ENCODE measurements around the gene NKAPD1. TPM values are rescaled to one million over a fixed set of nuclear protein-coding genes. Genes with fewer than 3 reads are reported as not detected.
"Not testable (repeated sequence)": the region's sequence is repeated elsewhere in the genome, so short reads cannot be mapped to it uniquely, and the experiment has no call there.

NKAPD1 gene, protein sequence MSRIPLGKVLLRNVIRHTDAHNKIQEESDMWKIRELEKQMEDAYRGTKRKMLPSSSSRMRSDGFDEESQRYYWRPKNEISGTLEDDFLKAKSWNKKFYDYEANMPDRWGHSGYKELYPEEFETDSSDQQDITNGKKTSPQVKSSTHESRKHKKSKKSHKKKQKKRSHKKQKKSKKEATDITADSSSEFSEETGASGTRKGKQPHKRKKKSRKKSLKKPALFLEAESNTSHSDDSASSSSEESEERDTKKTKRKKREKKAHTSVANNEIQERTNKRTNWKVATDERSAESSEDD
- total RNA-seq: 10 to 100 TPM in 2 of 4 donors, 1 to 10 TPM in 2; 3.0 to 24.0 (median 8.7) TPM

DNA sequence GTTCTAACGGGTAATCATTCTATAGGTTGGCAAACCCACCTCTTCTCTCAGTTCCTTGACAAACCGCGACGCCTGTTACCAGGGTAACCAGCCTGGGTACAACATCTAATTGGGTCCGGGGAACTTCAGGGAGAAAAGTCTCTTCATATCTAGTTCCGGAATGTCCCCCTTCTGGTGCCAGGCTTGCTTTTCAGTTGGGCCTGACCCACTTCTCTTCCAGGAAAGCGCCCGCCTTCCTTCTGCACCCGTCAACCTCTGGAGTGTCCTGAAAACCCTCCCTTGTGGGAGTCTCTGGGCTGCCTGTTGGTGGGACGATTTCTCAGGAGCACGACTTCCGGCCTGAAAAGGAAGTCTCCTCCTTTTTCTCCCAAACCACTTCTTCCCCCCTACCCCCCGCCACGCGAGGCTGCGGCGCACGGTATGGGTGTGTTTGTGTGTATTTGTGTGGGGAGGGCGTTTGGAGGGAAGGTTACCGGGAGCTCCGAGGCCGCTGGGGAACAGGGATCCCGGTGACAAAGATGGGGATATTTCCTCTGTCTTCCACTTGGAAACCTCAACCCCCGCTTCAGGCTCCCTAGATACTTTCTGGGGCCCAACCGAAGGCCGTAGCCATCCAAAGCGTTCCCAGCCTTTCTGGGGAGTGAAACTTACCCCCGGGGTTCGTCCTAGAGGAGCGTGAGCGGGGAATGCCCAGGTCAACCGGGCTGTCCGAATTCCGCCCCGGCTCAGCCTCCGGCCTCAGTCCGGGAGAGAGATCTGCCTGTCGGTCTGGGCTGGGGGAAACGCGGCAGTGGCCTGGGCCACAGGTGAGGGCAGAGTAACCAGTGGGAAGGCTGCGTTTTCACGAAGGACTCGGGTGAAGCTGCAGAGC lies at the start of gene NKAPD1, which contains the start of gene PIH1D2:
NKAPD1 (plus strand) TSS at position 359 of the 871 bp plus-strand sequence. CDS start 1,276 bp downstream, outside the sequence.
PIH1D2 (minus strand) TSS at position 77 of the 871 bp plus-strand sequence. CDS start 843 bp downstream, outside the sequence.
- TF ChIP-seq POLR2A (IDR thresholded peaks at IDR 0.05) (peak; percentile 32), POLR2AphosphoS5 (IDR thresholded peaks at IDR 0.05) (peak; percentile 10 to 64 (median 58)), EP300 (IDR thresholded peaks at IDR 0.05; ENCODE audit: low read depth) (no peak)
- TF ChIP-seq, protein P1, sequence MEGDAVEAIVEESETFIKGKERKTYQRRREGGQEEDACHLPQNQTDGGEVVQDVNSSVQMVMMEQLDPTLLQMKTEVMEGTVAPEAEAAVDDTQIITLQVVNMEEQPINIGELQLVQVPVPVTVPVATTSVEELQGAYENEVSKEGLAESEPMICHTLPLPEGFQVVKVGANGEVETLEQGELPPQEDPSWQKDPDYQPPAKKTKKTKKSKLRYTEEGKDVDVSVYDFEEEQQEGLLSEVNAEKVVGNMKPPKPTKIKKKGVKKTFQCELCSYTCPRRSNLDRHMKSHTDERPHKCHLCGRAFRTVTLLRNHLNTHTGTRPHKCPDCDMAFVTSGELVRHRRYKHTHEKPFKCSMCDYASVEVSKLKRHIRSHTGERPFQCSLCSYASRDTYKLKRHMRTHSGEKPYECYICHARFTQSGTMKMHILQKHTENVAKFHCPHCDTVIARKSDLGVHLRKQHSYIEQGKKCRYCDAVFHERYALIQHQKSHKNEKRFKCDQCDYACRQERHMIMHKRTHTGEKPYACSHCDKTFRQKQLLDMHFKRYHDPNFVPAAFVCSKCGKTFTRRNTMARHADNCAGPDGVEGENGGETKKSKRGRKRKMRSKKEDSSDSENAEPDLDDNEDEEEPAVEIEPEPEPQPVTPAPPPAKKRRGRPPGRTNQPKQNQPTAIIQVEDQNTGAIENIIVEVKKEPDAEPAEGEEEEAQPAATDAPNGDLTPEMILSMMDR (IDR thresholded peaks at IDR 0.05): peak in 2 of 5 experiments; percentile 25 to 31
- Histone ChIP-seq H3K27ac (peak within 1 kb of the TSS; percentile 86 to 90 (median 90)), H3K4me1 (peaks cover 8 to 22% (median 15%) of the 10 kb centered on the region in 4 donors), H3K4me3 (peak within 1 kb of the TSS; percentile 55 to 83 (median 71)), H3K36me3 (peaks cover 0 to 12% (median 4%) of the 10 kb centered on the region in 4 donors), H3K9me3 (no peaks in the 10 kb centered on the region), H3K27me3 (no peaks in the 10 kb centered on the region)
- in situ Hi-C loops (cut with MboI; ENCODE audit: low pct_ligation_motif_present in 1 of 4, low pct_unique_long_range_greater_than_20kb in 1 of 4, low sequenced_read_pairs in 3 of 4) (loop anchor here in 1 of 4 donors (10.0 kb wide), 1 partner anchor 139 kb away; the partner anchor contains the start of gene DIXDC1), intact Hi-C loops (cut with DNase I; ENCODE audit: low total_unique reads) (no loop called here)
- 0% methylated on average over 3 to 39 of the region's 43 CpGs for WGBS, 2 donors (ENCODE audit: low coverage in 1 of 2)
- DNase-seq: peak; percentile 79

DNA sequence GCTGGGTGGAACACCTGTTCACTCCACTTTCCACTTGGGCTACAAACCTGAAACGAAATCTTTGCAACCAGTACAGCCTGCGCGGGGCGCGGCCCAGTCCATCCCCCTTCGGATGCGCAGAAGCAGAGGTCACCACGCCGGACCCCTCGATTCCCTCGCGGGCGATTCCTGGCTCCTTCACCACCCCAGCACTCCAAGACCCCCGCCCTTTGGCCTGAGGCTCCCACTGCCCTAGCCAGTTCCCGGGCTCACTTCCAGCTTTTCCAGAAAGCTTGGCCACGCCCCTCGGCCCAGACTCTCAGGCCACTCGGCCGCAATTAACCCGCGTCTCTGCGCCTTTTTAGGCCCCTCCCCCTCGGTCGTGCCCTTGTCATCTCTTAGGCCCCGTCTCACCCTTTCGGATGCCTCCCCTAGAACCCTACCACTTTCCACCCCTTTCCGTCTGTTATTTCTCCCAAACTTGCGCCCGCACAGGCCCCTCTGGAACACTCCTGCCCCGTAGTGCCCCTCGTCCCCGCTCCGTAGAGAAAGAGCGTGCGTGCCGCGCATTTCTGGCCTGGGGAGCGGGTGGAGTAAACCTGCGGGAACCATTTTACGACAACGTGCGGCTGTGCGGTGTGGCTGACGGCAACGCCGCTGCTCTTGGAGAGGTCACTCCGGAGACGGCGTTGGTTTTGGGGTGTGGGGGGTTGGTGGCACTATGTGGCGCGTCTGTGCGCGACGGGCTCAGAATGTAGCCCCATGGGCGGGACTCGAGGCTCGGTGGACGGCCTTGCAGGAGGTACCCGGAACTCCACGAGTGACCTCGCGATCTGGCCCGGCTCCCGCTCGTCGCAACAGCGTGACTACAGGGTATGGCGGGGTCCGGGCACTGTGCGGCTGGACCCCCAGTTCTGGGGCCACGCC lies 49.1 kb upstream of the NKAPD1 start, which contains the start of gene DLAT:
DLAT (plus strand) TSS at position 636 of the 906 bp plus-strand sequence; CDS start at position 701, 65 bp downstream.
- H3K4me3 ChIP-seq: peak within 1 kb of the TSS; percentile 69 to 96 (median 78)
- no peaks in the 10 kb centered on the region for H3K27me3 ChIP-seq
- TF ChIP-seq POLR2A (IDR thresholded peaks at IDR 0.05): peak; percentile 83
- no peak for TF ChIP-seq EP300 (IDR thresholded peaks at IDR 0.05; ENCODE audit: low read depth)
- peak; percentile 50 to 83 (median 77) for TF ChIP-seq POLR2AphosphoS5 (IDR thresholded peaks at IDR 0.05)
- TF ChIP-seq, protein P1 (IDR thresholded peaks at IDR 0.05): peak in 1 of 5 experiments; percentile 2
- H3K27ac ChIP-seq: peak within 1 kb of the TSS; percentile 92 to 97 (median 94)
- H3K9me3 ChIP-seq: no peaks in the 10 kb centered on the region
- in situ Hi-C loops (cut with MboI; ENCODE audit: low pct_ligation_motif_present in 1 of 4, low pct_unique_long_range_greater_than_20kb in 1 of 4, low sequenced_read_pairs in 3 of 4): no loop called here
- H3K4me1 ChIP-seq: peaks cover 6 to 24% (median 10%) of the 10 kb centered on the region in 4 donors
- intact Hi-C loops (cut with DNase I; ENCODE audit: low total_unique reads): no loop called here
- peaks cover 0 to 22% (median 8%) of the 10 kb centered on the region in 4 donors for H3K36me3 ChIP-seq
- WGBS, 2 donors (ENCODE audit: low coverage in 1 of 2): 0 to 1% methylated on average over 15 to 68 of the region's 71 CpGs
- peak; percentile 93 for DNase-seq

DNA sequence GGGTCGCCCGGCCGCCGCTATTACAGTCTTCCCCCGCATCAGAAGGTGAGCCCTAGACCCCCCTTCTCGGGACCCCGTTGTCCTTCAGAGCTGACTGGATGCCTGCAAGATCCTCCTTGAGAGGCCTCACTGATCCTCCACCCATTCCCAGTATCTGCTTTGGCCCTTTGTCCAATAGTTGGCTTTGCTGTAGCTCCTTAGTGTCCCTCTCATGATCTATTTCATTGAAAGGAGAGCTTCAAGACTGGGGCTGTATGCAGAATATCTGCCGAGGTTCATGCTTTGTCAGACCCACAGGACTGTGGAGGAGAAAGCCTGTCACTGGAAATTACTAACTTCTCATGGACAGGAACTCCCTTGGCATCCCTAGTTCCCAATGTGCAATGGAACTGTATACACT lies 48.4 kb upstream of the NKAPD1 start:
- WGBS, 2 donors (ENCODE audit: low coverage in 1 of 2): 3% methylated on average over 8 of the region's 8 CpGs; no CpG with 5 or more reads in 1 of the 2 donors
- Histone ChIP-seq H3K4me1 (peaks cover 6 to 24% (median 10%) of the 10 kb centered on the region in 4 donors), H3K27ac (peak overlapping the region; percentile 92 to 97 (median 94)), H3K9me3 (no peaks in the 10 kb centered on the region), H3K27me3 (no peaks in the 10 kb centered on the region), H3K36me3 (peaks cover 0 to 29% (median 11%) of the 10 kb centered on the region in 4 donors), H3K4me3 (peak overlapping the region; percentile 69 to 96 (median 78))
- DNase-seq: no peak
- intact Hi-C loops (cut with DNase I; ENCODE audit: low total_unique reads): no loop called here
- TF ChIP-seq POLR2AphosphoS5 (IDR thresholded peaks at IDR 0.05) (no peak), POLR2A (IDR thresholded peaks at IDR 0.05) (no peak), EP300 (IDR thresholded peaks at IDR 0.05; ENCODE audit: low read depth) (no peak)
- TF ChIP-seq, protein P1 (IDR thresholded peaks at IDR 0.05): no peak
- in situ Hi-C loops (cut with MboI; ENCODE audit: low pct_ligation_motif_present in 1 of 4, low pct_unique_long_range_greater_than_20kb in 1 of 4, low sequenced_read_pairs in 3 of 4): no loop called here

DNA sequence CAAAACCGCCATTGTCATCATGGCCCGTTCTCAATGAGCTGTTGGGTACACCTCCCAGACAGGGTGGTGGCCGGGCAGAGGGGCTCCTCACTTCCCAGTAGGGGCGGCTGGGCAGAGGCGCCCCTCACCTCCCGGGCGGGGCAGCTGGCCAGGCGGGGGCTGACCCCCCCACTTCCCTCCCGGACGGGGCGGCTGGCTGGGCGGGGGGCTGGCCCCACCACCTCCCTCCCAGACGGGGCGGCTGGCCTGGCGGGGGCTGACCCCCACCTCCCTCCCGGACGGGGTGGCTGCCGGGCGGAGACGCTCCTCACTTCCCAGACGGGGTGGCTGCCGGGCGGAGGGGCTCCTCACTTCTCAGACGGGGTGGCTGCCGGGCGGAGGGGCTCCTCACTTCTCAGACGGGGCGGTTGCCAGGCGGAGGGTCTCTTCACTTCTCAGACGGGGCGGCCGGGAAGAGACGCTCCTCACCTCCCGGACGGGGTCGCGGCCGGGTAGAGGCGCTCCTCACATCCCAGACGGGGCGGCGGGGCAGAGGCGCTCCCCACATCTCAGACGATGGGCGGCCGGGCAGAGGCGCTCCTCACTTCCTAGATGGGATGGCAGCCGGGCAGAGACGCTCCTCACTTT lies 47.2 kb upstream of the NKAPD1 start:
- peaks cover 0 to 31% (median 13%) of the 10 kb centered on the region in 4 donors for H3K36me3 ChIP-seq
- 92% methylated on average over 41 of the region's 49 CpGs; no CpG with 5 or more reads in 1 of the 2 donors for WGBS, 2 donors (ENCODE audit: low coverage in 1 of 2)
- peaks cover 6 to 24% (median 10%) of the 10 kb centered on the region in 4 donors for H3K4me1 ChIP-seq
- H3K4me3 ChIP-seq; DNase-seq; in situ Hi-C loops (cut with MboI; ENCODE audit: low pct_ligation_motif_present in 1 of 4, low pct_unique_long_range_greater_than_20kb in 1 of 4, low sequenced_read_pairs in 3 of 4); H3K9me3 ChIP-seq; intact Hi-C loops (cut with DNase I; ENCODE audit: low total_unique reads); H3K27me3 ChIP-seq; H3K27ac ChIP-seq: not testable (repeated sequence)

Measured in transverse colon (tissue), 4 donors.